Renal pelvis (tissue), 4 donors: ENCODE results near the gene PCMT1. TPM values are rescaled to one million over a fixed set of nuclear protein-coding genes. Genes with fewer than 3 reads are reported as not detected.
"Not testable (repeated sequence)": the region's sequence is repeated elsewhere in the genome, so short reads cannot be mapped to it uniquely, and the experiment has no call there.

ENCODE experiments used
- DNase-seq: peaks from one replicate; pipeline ENCODE4 v3.0.0-alpha.2; 2013
- polyA plus RNA-seq, 3 donors: library from polyadenylated mRNA; unstranded; fragments of 120-200 nt; gene quantifications; one replicate each; pipeline ENCODE4 v1.2.1, GENCODE V29; 2013; ENCODE audit not compliant: insufficient read length in 3 of 3

PCMT1 gene
- polyA plus RNA-seq, 3 donors: 81.3 to 94.0 (median 88.6) TPM

DNA sequence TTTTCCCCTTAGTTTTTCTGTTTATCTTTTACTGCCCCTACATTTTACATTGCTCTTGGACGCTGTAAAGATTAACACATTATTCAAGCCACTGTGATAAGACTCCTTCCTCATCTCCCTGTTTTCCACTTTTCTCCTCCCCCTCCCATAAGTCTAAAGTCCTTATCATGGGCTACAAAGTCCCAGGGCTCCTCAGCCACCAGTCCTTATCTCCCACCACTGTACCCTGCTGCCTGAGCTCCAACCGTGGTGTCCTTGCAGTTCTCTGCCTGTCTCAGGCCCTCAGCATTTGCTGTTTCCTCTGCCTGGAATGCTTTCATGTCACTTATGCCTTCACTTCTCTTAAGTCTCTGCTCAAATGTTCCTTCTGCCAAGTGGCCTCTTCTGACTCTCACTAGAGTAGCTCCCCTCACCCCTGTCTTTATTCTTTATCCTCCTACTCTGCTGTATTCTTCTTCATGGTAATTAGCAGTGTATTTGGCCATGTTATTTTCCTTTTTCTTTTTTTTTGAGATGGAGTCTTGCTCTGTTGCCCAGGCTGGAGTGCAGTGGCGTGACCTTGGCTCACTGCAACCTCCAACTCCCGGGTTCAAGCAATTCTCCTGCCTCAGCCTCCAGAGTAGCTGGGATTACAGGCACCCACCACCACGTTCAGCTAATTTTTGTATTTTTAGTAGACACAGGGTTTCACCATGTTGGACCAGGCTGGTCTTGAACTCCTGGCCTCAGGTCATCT lies 20.9 kb upstream of the PCMT1 start:
- no peak for DNase-seq

DNA sequence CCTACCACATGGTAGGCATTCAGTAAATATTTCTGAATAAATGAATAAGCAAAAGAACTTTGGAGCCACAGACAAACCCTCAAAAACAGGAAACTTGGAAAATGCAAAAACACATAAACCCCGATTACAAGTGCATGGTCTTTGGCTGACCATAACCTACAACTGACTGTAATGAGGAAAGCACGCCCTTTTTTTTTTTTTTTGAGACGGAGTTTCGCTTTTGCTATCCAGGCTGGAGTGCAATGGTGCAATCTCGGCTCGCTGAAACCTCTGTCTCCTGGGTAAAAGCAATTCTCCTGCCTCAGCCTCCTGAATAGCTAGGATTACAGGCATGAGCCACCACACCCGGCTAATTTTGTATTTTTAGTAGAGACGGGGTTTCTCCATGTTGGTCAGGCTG lies 19.7 kb upstream of the PCMT1 start:
- no peak for DNase-seq

DNA sequence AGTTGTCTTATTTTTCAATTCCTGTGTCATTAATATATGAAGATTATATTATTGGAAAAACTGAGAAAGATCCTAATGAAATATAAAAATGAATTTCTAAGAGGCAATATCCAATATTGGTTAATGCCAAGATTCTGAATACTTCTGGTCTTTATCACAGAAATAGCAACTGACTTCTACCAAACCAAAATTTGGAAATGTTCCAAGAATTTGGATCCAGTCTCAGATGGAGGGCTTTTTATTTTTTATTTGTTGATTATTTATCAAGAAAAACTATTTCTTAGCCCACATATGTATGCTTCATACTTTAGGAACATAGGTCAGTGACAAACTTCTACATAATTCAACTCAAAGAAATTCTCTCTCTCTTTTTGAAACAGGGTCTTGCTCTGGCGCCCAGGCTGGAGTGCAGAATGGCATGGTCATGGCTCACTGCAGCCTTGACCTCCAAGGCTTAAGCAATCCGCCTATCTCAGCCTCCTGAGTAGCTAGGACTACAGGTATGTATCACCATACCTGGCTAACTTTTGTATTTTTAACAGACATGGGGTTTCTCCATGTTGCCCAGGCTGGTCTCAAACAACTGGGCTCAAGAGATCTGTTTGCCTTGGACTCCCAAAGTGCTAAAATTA lies 16.3 kb upstream of the PCMT1 start:
- no peak for DNase-seq

DNA sequence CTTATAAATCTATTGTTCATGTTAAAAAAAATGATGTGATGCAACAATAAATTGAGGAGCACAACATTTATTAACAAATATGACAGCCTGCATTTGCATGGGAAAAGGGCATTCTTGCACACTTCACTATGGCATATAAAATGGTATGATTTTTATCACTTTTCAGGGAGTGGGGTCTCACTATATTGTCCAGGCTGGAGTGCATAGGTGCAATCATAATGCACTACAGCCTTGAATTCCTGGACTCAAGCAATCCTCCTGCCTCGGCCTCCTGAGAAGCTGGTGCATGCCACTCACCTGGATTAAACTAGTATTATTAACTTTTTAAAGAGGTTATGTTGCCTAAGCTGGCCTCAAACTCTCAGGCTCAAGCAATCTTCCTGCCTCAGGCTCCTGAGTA lies 14.6 kb upstream of the PCMT1 start:
- no peak for DNase-seq

DNA sequence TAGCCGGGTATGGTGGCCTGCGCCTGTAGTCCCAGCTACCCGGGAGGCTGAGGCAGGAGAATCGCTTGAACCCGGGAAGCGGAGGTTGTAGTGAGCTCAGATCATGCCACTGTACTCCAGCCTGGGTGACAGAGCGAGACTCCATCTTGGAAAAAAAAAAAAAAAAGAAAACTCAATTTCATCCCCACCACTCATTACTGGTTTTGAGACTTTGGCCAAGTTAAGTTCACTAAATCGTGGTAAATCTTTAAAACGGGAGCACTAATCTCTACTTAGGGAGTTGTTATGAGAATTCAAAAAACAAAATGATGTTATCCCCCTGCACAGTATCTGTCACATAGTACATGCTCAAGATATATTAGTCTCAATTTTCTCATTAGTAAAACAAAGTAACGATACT lies 4.3 kb upstream of the PCMT1 start:
- not testable (repeated sequence) for DNase-seq

DNA sequence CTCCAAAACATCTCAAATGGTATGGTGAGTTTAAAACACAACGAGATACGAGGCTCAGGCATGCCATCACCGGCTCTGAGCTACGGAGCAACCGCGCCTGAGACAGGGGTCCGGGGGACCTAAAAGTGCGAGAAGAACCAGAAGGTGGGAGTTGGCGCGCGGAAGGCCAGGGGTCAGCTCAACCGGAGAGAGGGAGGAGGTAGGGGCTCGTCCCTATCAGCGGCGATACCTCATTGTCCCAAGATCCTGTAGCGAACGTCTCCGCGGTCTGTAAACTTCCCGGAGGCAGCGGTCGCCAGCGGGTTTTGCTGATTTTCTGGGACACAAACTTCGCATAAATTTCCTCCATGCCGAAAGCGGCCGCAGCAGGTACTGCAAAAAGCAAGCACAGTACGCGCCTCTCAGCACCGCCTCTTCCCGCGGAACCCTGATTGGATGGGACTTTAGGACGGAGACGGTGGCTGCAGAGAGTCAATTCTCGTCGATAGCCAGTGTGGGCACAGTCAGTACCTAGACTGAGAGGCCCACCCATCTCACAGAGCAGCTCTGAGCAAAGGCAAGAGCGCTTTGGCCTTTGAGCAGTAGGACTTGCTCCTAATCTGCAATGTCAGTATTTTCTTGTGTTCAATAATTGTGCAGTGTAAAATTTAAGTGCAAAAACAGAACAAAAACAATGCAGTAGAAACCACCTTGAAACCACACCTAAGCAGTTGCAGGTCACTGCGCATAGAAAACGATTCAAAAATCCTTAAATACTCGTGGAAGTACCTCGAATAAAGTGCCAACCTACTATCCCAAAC lies 3.2 kb upstream of the PCMT1 start, which contains the start of gene NUP43:
NUP43 (minus strand) TSS at position 383 of the 800 bp plus-strand sequence; CDS start at position 349, 34 bp downstream.
- peak; percentile 96 for DNase-seq

DNA sequence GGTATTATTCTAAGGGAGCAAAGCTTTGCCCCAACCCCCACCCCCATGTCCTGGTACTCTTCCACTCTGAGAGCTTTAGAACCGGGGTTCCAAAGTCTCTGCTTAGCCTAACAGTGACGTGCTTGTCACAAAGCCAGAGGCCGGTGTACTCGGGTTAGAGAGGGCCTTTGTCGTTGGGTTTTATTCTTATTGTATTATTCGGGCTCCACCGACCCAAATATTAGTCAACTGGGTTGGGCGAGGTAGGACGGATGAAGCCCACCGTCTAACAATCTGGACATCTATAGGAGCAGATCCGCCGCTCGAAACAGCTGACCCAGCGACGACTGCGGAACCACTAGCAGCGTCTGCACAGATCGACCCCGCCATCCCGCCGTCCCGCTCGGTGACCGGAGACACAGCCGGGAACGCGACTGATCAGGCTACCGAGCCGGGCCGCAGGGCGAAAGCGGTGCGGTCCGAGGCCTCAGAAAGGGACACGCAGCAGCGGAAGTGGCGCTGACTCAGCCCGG lies 403 bp upstream of the PCMT1 start:
- not testable (repeated sequence) for DNase-seq

DNA sequence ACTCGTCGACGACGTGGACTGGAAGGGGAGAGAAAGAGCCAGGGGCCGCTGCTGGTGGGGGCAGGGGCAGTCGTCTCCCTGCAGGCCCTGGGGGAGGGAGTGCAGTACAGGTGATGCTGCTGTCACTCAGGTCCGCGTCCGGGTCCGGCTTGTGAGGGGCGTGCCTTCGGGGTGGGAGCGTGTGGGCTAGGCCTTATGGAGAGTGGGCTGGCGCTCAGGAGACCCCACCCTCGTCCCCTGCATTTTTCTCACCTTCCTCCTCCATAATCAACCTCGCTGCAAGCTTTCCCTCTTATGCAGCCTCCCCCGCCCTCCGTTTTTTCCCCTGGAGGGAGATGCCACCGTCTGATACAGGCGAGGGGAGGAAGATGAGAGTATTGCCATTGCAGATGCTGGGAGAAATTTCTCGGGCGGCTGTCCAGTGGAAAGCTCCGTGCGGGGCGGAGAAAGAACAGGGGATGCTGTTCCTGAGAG lies 632 bp downstream of the PCMT1 start:
- DNase-seq: peak; percentile 58

DNA sequence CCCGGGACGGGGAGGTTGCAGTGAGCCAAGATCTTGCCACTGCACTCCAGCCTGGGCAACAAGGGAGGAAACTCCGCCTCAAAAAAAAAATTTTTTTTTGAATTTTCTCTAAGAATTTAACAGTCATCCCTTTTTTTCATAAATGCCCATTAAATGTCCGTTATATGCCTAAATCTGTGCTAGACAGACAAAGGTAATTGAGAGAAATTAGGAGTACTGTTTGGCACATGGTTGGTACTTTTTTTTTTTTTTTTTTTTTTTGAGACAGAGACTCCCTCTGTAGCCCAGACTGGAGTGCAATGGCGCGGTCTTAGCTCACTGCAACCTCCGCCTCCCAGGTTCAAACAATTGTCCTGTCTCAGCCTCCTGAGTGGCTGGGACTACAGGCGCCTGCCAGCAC lies 1.7 kb downstream of the PCMT1 start:
- no peak for DNase-seq

DNA sequence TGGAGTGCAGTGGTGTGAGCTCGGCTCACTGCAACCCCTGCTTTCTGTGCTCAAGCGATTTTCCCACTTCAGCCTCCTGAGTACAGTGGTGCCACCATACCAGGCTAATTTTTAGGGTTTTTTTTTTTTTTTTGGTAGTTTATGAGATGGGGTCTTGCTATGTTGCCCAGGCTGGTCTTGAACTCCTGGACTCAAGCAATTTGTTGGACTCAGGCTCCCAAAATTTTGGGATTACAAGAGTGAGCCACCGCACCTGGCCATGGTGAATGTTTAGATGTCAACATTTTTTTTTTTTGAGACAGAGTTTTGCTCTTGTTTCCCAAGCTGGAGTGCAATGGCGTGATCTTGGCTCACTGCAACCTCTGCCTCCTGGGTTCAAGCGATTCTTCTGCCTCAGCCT lies 2.4 kb downstream of the PCMT1 start:
- DNase-seq: not testable (repeated sequence)

DNA sequence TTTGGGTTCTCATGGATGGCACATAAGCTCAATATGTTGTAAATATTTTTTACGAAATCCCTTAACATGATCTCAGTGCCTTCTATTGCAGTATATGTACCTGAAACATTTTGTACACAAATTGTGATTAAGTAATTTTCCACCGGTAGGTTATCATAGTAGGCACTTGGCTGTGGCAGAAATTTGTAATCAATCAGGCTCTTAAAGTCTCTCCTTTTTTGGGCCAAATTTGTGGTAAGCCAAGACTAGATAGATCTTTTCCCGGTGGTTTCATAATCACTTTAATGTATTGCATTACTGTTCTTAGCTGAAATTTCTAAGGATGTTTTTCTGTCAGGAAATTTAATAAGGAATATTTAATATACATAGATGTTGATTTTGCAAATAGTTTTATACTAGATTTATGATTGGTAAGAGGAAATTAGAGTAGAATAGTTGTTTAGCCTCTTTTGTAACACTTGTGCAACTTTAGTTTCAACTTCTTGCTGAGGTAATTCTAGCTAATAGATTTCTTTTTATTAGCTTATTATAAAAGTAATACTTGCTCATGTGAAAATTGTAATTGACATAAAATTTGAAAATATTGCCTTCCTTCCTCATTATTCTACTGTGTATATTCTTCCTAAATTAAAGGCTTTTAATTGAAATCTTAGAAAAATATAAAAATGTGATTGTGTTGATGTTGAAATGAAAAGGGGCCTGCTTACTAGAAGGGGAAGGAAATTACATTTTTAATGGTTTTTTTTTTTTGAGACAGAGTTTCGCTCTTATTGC lies 3.2 kb downstream of the PCMT1 start:
- no peak for DNase-seq

DNA sequence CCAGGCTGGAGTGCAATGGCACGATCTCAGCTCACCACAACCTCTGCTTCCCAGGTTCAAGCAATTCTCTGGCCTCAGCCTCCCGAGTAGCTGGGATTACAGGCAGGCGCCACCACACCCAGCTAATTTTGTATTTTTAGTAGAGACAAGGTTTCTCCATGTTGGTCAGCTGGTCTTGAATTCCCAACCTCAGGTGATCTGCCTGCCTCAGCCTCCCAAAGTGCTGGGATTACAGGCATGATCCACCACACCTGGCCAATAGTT lies 3.8 kb downstream of the PCMT1 start:
- not testable (repeated sequence) for DNase-seq

DNA sequence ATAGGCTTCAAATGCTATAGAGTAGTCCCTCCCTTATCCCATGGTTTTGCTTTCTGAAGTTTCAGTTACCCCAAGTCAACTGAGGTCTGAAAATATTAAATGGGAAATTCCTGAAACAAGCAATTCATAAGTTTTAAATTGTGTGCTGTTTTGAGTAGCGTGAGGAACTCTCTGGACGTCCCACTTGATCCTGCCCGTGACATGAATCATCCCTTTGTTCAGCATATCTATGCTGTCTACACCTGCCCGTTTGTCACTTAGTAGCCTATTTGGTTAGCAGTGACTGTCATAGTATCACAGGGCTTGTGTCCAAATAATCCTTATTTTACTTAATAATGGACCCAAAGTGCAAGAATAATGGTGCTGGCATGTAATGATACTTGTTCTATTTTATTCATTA lies 5.0 kb downstream of the PCMT1 start:
- no peak for DNase-seq

DNA sequence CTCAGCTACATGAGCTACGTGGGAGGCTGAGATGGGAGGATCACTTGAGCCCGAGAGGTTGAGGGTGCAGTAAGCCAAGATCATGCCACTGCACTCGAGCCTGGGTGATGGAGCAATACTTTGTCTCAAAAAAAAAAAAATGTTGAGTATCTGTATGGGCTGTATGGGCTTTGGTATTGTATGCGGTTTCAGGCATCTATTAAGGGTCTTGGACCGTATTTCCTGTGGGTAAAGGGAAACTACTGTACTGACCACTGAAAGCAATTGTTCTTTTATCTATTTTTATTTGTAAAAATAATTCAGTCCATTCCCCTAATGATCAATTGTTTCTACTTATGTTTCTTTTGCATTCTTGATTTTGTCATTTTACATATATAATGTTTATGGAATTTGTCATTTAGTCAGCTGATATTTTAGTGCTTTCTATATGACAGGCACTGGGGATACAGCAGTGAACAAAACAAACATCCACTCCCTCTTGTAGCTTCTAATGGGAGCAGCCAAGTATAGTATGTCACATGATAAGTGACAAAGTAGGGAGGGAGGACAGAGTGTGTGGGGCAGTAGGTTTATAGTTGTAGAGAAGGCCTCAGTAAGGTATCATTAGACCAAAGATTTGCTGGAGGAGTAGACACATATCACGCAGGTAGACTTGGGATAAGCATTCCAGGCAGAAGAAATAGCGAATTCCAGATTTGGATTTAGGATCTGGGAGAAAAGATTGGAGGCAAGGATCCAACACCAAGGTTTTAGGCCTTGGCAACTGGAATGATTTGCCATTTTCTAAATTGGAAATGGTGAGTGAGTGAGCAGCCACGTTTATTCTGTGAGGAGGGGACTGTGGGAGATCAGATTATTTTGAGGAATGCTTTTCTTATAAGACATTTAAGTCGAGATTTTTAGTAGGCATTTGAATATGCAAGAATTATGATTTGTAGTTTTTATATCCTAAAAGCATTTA lies 6.0 kb downstream of the PCMT1 start:
- DNase-seq: no peak

DNA sequence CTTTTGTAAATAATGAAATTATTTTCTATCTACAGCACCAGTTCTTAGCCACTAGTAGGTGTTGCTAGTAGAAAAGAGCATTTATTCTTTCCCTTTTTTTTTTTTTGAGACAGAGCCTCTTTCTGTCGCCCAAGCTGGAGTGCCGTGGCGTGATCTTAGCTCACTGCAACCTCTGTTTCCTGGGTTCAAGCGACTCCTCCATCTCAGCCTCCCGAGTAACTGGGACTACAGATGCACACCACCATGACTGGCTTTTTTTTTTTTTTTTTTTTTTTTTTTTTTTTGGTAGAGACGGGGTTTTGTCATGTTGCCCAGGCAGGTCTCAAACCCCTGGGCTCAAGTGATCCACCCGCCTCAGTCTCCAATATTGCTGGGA lies 6.7 kb downstream of the PCMT1 start:
- no peak for DNase-seq

DNA sequence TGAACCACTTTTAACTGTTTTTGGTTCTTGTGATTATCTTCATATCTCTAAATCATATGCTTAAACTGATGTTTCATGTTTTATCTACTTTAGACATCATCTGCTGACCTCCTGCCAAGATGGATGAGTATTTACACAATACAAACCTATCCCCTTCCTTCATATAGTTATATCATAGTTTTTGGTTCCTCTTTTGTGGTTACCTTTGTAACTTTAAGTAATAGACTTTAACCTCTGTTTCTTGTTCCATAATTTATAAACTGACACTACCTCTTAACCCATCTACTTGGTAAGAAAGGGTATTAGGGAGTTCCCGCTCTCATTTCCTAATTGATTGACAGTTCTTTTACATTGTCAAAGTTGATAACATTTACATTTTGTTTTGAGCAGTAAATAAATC lies 11.9 kb downstream of the PCMT1 start:
- DNase-seq: no peak

DNA sequence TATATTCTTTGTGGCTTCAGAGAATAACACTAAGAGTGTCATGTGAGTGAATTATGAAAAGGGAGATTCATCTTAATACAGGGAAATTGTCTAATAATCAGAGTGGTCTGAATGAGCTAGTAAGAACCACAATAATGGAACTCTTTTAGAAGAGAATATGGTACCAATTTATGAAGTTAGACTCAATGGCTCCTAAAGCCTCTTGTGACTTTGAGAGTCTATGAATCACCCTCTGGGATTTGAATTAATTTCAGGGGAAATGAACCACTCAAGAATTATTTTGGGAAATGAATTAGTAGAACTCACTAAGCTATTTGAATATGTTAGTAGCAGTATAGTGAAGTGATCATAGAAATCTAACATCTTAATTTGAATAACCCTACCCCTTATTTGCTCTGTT lies 14.3 kb downstream of the PCMT1 start:
- no peak for DNase-seq

DNA sequence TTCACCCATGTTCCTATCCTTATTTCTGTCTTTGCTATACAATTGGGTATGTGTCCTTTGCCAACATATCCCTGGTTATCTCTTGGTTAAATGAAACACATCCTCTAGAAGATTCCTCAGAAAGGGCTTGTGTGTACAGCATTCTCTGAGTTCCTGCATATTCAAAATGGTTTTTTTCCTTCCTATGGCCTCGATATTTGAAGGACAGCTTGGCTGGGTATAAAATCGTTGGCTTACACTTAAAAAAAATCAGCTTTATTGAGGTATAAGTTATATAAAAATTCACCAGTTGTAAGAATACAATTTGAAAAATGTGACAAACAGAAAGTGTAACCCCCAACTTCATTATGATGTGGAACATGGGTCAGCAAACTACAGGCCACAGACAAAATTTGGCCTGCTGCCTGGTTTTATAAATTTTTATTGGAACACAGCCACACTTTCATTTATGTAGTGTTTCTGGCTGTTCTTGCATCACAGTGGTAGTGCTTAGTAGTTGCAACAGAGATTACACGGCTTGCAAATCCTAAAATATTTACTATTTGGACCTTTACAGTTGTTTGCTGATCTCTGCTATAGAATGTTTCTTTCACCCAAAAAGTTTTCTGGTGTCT lies 16.7 kb downstream of the PCMT1 start:
- no peak for DNase-seq

DNA sequence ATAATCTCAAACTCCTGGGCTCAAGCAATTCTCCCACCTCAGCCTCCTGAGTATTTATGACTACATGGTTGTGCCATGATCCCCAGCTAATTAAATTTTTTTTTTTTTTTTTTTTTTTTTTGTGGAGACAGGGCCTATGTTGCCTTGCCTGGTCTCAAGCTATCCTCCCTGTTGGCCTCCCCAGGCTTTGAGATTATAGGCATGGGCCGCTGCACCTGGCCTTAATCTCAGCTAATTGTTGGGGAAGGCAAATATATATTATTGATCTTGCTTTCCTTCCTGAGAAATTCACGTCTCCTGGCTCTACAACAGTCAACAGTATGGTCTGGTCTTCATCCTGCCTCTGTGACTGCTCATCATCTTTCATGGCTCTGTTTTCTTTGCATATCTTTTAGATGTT lies 20.1 kb downstream of the PCMT1 start:
- no peak for DNase-seq

DNA sequence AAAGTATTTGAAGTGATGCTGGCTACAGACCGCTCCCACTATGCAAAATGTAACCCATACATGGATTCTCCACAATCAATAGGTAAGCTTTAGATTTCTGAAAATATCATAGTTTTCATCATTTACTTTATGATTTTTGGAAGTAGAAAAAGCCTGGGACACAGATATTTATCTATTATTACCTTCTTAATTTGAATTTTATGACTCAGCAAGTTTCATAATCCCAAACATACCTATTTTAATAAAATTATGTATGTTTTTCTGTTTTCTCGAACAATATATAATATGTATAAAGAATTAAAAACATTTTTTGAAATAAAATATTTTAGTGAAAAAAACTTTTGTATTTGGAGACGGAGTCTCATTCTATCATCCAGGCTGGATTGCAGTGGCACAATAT lies 21.6 kb downstream of the PCMT1 start:
- no peak for DNase-seq
